HG03571 (cell line): ENCODE data around the gene NOPCHAP1.
"Not testable (repeated sequence)": the region's sequence is repeated elsewhere in the genome, so short reads cannot be mapped to it uniquely, and the experiment has no call there.

Experiments used
- ATAC-seq: cut with Tn5 transposase; IDR thresholded peaks from one replicate; pipeline ENCODE4 v1.9.1; 2021; ENCODE audit not compliant: unreplicated experiment

The NOPCHAP1 gene, protein sequence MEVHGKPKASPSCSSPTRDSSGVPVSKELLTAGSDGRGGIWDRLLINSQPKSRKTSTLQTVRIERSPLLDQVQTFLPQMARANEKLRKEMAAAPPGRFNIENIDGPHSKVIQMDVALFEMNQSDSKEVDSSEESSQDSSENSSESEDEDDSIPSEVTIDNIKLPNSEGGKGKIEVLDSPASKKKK

DNA sequence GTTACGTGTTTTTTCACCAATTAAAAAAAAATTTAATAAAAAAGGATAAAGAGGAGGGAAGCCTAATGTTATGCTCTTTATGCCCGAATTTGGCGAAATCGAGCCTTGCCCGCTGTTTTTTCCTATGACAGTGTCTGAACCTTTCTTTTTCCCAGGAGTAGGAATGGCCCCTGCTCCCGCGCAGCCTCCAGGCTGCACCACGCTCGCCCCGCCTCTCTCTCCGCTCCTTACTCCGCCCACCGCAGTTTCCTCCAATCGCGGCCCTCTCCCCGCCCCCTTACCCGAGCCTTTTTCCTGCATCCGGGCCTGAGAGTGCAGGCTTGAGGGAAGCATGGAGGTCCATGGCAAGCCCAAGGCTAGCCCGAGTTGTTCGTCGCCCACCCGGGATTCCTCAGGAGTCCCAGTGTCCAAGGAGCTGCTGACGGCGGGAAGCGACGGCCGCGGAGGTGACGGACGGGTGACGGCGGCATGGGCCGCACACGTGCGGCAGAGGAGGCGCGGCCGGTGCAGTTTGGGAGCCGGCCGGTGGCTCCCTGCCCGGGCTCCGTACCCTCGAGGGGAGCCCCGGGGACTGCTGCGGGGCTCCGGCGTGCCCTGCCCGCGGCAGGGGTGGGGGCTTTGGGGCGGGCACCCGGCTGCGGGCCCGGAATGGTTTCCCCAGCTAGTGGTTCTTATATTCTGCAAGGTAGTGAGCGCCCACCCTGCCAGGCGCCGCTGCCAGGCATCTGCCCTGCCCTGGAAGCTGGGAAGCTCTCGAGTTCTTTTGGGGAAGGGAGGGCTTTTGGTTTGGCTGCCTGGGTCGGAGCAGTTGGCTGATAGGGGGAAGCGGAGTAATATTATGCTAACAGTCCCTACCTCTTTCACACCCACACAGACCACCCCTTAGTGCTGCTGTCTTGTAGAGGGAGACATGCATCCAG, at the start of gene NOPCHAP1:
NOPCHAP1 (plus strand) TSS at position 295 of the 920 bp plus-strand sequence; CDS start at position 332, 37 bp downstream.
- peak; percentile 95 for ATAC-seq

DNA sequence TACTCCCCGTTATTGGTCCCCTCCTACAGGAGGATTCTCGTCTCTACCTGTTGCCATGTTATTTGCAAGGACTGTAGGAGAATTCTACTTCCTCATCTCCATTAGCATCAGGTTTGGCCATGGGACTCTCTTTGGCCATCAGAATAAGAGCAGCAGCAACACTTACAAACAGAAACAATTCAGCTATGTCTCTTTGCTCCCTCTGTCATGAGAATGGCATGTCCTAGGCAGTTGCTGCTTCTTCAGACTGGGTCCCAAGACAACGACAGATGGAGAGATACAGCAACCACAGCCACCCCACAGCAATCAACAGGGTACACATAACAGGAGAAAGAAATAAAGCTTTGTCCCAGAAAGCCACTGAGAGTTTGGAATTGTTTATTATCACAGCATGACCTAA, 47.7 kb upstream of the NOPCHAP1 start:
- ATAC-seq, result no peak

DNA sequence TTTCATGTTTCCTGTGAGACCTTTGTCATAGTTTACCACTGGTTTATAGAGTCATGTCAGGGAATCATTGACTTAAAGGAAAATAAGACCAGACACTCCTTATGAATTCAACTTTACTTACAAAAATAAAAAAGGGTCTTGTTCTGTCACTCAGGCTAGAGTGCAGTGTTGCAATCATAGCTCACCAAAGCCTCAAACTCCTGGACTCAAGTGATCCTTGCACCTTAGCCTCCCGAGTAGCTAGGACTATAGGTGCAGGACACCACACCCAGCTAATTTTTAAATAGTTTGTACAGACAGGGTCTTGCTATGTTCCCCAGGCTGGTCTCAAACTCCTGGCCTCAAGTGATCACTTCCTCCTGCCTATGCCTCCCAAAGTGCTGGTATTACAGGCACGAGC, 47.0 kb upstream of the NOPCHAP1 start:
- ATAC-seq, result no peak

DNA sequence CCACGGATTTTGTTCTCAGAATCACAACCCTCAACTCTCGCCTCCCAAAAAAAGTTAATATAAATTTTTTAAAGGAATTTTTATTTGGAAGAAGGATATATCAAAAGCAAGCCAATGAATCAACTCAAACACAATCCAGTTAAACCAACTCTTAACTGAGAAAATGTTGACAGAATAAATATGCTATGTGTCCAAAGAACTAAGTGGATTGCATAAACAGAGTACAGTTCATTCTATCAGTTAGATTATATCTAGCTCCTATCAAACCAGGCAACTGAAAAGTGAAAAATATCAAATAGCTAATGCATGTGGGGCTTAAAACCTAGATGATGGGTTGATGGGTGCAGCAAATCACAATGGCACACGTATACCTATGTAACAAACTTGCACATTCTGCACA, 44.7 kb upstream of the NOPCHAP1 start:
- ATAC-seq, result no peak

DNA sequence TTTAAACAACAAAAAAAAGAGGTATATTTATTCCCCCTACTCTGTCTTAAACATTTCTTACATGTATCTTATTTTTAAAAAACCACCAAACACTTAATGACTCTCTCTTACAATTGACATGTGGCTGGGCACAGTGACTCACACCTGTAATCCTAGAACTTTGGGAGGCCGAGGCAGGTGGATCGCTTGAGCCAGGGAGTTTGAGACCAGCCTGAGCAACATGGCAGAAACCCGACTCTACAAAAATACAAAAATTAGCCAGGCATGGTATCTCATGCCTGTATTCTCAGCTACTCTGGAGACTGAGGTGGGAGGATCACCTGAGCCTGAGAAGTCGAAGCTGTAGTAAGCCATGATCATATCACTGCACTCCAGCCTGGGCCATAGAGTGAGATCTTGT, 44.0 kb upstream of the NOPCHAP1 start:
- no peak for ATAC-seq

DNA sequence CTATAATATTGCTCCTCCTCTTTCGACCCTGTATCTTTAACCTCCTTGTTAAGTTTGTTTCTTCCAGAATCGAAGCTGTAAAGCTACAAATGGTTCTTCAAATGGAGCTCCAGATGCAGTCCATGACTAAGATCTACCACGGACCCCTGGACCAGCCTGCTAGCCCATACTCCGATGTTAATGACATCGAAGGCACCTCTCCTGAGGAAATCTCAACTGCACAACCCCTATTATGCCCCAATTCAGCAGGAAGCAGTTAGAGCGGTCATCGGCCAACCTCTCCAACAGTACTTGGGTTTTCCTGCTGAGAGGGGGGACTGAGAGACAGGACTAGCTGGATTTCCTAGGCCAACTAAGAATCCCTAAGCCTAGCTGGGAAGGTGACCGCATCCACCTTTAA, 42.7 kb upstream of the NOPCHAP1 start:
- ATAC-seq, result not testable (repeated sequence)

DNA sequence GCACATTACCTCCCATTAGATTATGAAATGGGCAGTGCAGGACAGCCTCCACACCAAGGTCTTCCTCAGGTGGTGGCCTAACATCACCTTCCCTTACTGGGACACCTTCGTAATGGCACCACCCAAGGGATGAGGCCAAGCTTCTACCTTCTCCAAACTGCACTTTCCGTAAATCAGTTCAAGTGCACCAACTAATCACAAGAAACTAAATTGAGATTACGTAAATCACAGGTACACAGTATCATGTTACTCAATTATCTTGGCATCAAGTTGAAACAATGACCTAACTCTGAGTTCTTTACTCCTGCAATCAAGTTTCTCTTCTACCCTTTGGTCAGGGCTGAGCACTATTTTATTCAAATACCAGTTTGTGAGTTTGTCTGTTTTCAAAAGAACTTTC, 41.9 kb upstream of the NOPCHAP1 start:
- ATAC-seq, result no peak

DNA sequence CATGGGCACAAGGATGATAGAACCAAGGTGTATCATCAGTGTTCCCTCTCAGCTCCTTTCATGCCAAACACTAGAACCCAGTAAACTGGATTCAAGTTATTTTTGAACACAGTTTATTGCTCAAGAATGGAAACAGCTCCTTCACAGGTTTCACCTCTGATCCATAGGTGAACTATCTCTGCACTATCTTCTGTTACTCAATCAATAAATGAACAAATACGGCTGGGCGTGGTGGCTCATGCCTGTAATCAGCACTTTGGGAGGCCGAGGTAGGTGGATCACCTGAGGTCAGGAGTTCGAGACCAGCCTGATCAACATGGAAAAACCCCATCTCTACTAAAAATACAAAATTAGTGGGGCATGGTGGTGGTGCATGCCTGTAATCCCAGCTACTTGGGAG, 37.4 kb upstream of the NOPCHAP1 start:
- not testable (repeated sequence) for ATAC-seq

DNA sequence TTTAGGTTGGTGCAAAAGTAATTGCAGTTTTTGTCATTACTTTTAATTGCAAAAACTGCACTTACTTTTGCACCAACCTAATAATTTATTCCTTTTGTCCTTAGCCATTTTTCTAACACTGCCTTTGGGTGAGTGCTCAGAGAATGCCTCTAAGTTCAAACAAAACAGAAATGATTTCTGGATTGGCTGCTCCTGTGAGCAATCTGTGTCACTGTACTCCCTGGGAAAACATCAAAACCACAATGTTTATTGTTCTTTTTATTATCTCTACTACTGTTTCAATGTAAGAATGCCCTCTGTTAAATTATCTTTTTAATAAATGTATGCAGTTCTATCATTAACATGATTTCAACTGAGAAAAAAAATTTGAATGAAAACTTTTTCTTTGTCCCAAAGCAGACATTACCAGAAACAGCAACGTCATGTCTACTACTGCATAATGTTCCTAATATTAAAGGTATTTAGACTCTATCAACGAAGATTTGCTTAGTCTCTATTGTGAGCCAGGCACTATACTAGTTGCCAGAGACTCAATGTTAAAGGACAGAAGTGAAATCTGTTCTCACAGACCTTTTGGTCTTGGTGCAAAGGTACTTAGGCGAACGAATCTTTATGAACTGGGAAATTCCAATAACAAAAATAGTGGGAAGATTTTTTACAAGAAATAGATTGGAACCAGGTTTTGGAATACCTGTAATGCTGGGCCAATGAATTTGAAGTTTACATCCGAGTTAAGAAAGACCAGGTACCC, 34.2 kb upstream of the NOPCHAP1 start:
- ATAC-seq, result no peak

DNA sequence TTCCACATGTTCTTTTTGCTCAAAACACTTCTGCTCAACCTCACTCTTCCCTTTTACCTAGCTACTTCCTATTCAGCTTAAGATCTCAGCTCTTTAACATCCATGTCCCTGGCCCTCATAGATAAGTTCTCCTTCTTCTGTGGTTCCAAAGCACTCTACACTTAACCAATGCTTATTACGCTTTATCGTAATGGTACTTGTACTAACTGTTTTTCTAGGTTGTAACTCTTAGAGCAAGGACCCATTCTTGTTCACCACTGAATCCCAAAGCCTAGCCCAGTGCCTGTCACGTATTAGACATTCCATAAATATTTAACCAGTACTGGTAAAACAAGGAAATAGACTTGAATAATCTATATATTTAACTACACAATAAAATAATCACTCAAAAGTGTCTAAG, 33.3 kb upstream of the NOPCHAP1 start:
- ATAC-seq, result no peak

DNA sequence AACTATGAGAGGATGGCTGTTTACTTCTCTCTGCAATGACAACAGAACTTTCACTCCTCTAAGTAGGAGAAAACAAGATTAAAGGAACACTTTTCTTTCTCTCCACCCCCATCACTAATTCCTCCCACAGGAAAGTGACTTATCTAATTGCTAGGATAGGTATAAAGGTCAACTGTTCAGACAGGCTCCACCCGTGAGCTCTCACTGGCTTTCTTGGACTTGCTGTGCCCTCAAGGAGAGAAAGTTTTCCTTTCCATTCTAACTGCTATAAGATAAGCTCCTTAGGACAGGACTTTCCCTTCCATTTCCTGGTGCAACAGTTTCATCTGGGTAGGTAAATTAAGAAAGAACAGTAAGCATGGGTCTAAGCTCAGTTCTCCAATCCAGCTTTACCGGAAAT, 32.8 kb upstream of the NOPCHAP1 start:
- ATAC-seq, result no peak

DNA sequence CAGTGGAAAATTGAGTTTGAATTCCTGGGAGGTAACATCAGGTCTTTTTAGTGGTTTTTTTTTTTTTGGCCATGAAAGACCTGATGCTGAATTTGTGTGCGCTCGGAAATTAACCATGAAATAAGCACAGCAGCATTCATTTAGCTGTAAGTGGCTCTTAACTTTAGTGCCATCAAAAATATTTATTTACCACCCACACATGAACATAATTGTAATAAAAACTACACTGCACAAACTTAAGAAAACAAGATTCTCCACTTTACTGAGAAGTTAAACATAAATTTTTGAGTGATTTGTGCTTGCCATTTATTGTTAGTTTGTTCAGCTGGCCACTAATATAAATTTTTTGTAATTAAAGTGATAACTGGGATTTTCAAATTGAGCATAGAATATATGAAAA, 30.4 kb upstream of the NOPCHAP1 start:
- ATAC-seq, result no peak

DNA sequence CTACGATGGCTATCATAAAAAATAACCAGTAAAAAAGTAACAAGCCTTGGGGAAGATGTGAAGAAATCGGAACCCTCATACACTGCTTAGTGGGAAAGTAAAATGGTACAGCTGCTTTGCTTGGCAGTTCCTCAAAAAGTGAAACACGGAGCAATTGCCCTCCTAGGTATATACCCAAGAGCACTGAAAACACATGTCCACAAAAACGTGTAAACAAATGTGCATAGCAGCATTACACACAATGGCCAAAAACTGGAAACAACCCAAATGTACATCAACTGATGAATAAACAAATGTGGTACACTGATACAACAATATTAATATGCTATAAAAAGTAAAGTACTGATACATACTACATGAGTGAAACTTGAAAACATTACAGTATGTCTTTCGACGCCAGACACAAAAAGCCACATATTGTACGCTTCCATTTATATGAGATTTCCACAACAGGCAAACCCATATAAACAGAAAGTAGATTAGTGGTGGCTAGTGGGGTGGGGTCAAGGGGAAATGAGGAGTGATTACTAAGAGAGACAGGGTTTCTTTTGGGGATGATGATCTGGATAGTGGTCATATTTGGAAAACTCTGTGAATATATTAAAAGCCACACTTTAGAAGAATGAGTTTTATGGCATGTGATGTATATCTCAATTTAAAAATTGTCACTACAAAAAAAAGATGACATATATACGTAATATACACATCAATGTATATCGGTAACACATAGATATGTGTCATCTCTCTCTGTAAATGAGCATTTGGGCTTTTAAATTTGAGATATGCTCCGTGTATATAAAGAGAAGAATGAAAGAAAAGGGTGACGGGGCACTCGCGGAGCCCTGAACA, 29.0 kb upstream of the NOPCHAP1 start:
- ATAC-seq, result no peak

DNA sequence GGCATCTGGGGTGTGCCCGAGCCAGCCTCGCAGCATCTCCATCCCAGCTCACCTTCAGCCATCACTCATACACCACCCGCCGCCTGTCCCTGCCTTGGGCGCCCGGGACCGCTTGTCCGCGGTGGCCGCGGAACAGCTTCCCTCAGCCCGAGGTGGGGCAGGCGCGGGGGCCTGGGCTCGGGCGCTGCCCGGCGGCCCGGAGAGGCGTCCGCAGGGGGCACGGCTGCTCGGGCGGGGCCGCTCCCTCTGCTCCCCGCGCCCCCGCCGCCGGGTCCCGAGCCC, 28.5 kb upstream of the NOPCHAP1 start:
- ATAC-seq, result peak; percentile 33

DNA sequence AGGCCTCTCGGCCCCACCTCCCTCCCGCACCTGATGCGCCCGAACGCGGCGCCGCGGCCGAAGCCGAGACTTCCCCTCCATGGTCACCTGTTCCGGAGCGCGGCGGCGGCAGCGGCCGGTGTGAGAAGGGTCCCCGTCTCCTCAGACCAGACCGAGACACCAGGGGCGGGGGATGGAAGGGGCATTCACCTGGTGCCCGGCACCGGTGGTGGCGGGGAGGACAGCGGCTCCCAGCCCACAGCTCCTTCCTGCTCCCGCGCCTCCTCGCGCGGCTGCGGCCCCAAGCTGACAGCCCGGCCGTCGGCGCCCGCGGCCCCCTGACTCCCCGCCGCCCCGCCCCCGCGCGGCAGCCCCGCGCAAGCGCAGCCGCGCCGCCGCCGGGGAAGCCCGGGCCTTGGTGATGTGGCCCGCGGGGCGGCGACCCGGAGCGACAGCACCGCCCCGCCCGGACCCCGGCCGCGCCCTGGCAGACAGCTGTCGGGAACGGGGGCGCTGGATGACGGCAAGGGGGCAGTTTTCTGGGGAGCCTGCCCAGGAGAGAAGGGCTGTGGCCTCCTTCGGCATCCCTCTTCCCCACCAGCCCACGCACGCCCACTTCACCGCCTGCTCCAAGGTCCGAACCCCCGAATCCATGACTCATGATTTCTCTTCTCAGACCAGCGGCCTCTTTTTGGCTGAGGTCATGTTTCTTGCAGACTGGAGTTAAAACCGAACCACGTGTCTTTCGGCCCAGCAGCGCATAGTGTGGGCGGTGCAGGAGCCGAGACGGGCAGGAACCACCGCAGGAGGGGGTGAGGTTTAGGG, 27.9 kb upstream of the NOPCHAP1 start, which contains the start of gene SLC41A2:
SLC41A2 (minus strand) TSS at position 290 of the 804 bp plus-strand sequence. CDS start 29,763 bp downstream, outside the sequence.
- ATAC-seq, result peak; percentile 69

DNA sequence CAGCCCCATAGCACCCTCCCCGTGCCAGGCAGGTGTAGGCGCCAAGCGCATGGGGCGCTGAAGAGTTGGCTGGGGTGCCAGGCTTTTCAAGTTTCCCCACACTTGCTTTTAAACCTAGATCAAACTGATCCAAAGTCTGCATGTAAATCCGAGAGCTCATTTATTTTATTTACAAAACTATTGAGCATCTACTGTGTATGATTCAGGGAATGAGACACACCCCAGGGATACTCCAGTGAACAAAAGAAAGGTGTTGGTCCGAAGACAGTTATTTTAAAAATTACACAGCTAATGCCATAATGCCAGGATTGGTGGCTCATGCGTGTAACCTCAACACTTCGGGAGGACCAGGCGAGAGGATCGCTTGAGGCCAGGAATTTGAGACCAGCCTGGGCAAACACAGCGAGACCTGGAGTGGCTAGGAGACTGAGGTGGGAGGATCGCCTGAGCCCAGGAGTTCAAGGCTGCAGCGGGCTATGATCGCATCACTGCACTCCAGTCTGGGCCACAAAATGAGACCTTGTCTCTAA, 27.2 kb upstream of the NOPCHAP1 start:
- no peak for ATAC-seq

DNA sequence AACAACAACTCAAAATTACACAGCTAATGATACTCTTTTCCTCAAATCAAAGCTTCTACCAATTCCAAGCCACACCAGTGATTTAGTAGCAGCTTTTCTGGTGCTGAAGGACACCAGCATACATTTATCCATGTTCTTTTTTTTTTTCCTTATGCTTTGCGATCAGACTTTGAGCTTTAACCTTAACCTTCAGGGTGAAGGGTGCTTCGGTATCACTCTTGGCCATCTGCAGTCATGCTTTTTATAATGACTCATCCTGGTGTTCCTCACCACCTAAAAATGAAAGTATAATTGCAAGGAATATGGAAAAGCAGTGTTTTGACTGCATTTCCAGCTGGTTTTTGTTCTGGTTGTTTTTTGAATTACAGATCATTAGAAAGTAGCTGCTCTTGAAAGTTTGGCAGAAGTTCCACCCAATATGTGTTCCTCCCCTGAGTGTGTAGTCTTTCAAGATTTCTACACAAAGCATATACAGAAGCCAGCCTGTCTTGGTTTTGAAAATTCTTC, 26.7 kb upstream of the NOPCHAP1 start:
- ATAC-seq, result no peak

DNA sequence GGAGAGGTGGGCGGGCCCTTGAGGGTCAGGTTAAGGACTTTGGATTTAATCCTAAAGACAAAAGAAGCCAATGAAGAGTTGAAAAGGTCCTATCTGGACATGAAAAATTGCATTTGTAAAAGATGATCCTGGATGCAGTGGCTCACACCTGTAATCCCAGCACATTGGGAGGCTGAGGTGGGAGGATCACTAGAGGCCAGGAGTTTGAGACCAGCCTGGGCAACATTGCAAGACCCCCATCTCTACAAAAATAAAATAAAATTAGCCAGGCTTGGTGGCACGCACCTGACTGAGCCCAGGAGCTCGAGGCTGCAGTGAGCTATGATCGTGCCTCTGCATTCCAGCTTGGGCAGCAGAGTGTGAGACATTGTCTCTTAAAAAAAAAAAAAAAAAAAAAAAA, 25.7 kb upstream of the NOPCHAP1 start:
- ATAC-seq, result no peak

DNA sequence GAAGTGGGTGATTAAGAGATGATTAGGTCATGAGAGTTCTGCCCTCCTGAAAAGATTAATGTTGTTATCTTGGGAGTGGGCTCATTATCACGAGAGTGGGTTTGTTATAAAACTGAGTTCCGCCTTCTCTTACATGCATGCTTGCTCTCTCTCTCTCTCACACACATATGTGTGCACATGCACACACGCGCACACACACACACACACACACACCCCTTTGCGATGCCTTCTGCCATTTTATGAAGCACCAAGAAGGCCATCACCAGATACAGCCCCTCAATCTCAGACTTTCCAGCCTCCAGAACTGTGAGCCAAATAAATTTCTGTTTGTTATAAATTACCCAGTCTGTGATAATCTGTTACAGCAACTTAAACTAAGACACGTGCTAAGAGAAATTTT, 22.4 kb upstream of the NOPCHAP1 start:
- ATAC-seq, result no peak
